GM19193 (cell line): ENCODE results near the gene KRTAP4-4.
"Not testable (repeated sequence)": the region's sequence is repeated elsewhere in the genome, so short reads cannot be mapped to it uniquely, and the experiment has no call there.

ENCODE experiments used
- POLR2A ChIP-seq: IDR thresholded peaks from 4 replicates; pipeline ENCODE4 v1.6.1; 2011; ENCODE audit not compliant: insufficient read depth, insufficient read length; ENCODE audit errors: extremely low read depth

KRTAP4-4 gene

DNA sequence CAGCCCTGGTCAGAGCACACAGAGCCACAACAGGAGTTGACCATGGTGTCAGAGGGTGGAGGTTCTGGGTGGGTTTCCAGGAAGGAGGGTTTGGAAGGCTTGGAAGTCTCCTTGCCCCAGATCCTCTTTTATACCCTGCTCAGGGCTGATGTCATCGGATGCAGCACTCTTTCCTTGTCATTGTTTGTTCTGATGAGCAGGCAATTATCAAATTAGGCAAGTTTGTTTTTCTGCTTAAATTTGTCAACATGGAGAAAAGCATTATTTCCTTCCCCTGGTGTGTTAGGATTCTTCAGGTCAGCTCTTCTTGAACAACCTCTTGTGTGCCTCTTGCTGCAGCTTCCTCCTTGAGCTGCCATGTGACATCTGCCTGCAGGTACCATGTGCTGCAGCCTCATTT, at the start of gene KRTAP4-4:
Gene KRTAP4-4, minus strand, starts transcription at position 101 of the 400 bp plus-strand sequence. Its CDS starts 57 bp downstream, at position 44.
- no peak for TF ChIP-seq POLR2A

GRCh38 chr17:41199421-41200078, 39.0 kb upstream of the KRTAP4-4 start:
- no peak for TF ChIP-seq POLR2A

GRCh38 chr17:41196068-41196467, 35.5 kb upstream of the KRTAP4-4 start:
- no peak for TF ChIP-seq POLR2A

DNA sequence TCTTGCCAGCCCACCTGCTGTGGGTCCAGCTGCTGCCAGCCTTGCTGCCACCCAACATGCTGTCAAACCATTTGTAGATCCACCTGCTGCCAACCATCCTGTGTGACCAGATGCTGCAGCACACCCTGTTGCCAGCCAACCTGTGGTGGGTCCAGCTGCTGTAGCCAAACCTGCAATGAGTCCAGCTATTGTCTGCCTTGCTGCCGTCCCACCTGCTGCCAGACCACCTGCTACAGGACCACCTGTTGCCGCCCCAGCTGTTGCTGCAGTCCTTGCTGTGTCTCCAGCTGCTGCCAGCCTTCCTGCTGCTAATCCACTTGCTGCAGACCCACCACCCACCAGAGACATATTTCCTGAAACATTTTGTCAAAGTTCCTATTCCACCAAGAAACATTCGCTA, 29.8 kb upstream of the KRTAP4-4 start:
- TF ChIP-seq POLR2A = no peak

GRCh38 chr17:41189837-41190318, 29.3 kb upstream of the KRTAP4-4 start, which contains the start of gene KRTAP9-1:
KRTAP9-1 (plus strand) TSS chr17:41189887; CDS start chr17:41189887, 0 bp downstream.
- not testable (repeated sequence) for TF ChIP-seq POLR2A

DNA sequence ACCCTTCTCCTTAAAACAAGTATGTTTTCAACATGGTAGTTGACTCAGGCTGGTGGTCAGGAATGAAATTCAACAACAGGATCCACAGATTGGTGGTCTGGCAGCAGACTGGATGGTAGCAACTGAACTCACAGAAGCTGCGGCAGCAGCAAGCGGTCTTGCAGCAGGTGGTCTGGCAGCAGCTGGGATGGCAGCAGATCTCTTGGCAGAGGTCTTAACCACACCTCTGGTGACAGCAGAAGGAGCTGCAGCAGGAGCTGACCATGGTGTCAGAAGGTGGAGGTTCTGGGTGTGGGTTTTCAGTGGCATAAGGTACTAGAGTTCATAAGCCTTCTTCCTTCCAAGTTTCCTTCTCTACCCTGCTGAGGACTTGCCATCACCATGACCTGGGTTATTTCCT, 26.3 kb upstream of the KRTAP4-4 start:
- TF ChIP-seq POLR2A = no peak

DNA sequence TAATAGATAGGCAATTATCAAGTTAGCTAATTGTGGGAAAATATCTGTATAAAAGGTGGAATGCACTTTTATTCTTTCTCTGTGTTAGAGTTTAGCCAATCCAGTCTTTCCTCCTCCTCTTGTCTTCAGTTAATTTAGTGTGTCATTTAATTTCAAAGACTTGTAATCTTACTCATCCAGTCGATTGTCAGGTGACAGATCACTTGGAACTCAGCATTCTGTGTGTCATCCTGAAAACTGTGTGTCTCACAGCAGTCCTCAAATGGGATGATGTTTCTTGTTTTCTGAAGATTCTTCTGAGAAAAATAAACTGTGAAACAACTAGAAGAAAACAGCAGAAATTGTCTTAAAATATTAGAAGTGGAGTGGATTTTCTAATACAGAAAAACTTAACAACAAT, 24.5 kb upstream of the KRTAP4-4 start:
- no peak for TF ChIP-seq POLR2A

DNA sequence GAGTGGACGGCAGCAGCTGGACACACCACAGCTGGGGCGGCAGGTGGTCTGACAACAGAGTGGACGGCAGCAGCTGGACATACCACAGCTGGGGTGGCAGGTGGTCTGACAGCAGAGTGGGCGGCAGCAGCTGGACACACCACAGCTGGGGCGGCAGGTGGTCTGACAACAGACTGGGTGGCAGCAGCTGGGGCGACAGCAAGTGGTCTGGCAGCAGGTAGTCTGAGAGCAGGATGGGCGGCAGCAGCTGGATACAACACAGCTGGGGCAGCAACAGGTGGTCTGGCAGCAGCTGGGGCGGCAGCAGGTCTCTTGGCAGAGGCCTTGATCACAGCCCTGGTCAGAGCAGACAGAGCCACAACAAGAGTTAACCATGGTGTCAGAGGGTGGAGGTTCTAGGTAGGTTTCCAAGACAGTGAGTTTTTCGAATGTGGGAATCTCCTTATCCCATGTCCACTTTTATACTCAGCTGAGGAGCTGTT, 24.0 kb upstream of the KRTAP4-4 start, which contains the start of gene KRTAP4-1:
Gene KRTAP4-1, minus strand, starts transcription at position 432 of the 482 bp plus-strand sequence. Its CDS starts 57 bp downstream, at position 375.
- TF ChIP-seq POLR2A = no peak

GRCh38 chr17:41178843-41179616, 18.5 kb upstream of the KRTAP4-4 start:
- TF ChIP-seq POLR2A = no peak

DNA sequence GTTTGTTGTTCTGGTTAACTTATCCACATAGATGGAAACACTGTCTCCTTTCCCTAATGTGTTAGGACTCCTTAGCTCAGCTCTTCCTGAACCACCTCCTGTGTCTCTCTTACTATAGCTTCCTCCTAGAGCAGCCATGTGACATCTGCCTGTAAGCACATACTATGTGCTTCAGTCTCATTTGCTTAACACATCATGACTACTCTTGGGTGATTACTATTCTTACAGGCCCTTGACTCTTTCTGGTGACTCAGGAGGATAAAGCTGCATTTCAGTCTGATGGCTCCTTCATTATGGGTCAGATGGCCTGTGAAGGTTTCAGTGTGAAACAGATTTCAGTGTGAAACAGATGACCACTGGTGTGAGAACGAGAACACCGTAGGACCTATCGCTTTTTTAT, 17.8 kb upstream of the KRTAP4-4 start:
- no peak for TF ChIP-seq POLR2A

DNA sequence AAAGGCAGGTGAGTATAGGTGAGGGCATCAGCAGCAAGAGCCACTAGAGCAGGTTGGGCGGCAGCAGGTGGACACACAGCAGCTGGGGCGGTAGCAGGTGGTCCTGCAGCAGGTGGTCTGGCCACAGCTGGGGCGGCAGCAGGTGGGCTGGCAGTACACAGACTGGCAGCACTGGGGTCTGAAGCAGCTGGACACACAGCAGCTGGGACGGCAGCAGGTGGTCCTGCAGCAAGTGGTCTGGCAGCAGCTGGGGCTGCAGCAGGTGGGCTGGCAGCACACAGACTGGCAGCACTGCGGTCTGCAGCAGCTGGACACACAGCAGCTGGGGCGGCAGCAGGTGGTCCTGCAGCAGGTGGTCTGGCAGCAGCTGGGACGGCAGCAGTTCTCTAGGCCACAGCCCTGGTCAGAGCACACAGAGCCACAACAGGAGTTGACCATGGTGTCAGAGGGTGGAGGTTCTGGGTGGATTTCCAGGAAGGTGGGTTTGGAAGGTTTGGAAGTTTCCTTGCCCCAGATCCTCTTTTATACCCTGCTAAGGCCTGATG, 17.3 kb upstream of the KRTAP4-4 start, which contains the start of gene KRTAP4-2:
Gene KRTAP4-2, minus strand, starts transcription at position 495 of the 545 bp plus-strand sequence. Its CDS starts 57 bp downstream, at position 438.
- TF ChIP-seq POLR2A = no peak

DNA sequence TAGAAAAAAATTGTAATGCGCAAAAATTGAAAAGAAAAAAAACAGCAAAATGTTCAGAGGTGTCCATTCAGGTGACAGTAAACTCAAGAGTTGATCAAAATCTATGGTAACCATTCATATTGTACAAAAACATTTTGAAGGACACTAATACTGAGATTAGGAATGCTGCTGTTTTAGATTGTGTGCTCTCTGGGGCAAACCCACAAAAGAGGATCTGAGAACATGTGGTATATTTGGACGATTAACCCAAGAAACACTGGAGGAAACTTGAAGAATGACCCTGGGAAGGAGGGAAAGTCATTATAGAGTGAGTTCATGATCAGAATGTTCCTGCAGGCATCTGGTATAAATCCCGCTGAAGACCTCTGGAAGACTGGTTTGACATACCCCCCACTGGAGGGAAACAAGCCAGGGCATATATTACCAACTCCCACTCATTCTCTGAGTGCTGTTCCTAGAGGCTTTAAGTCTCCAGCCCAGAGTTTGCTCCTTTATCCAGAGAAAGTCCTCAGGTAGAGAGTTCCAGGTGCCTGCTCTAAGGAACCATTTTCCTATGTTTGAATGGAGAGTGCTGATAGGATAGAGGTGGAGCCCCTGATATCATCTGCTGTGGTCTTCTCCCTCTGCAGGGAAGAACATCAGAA, 16.3 kb upstream of the KRTAP4-4 start:
- no peak for TF ChIP-seq POLR2A

DNA sequence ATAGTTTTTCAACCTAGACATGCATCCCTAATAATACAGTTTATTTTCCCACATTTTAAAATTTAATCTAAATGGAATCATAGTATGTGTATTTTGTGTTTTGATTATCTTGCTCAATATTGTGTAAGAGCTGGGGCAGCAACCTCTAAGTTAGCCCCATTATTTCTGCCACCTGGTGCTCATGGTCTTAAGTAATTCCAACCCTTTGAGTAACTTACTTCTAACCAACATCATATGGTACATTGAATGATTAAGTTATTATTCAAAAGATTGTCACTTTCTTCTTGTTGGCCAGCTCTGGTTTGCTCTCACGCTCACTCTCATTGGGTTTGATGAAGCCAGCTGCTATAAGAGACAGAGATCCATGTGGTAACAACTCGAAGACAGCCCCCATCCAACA, 11.3 kb upstream of the KRTAP4-4 start:
- no peak for TF ChIP-seq POLR2A

GRCh38 chr17:41168121-41168520, 7.6 kb upstream of the KRTAP4-4 start, which contains the start of gene KRTAP4-3:
KRTAP4-3 (minus strand) TSS chr17:41168221; CDS start chr17:41168172, 49 bp downstream.
- TF ChIP-seq POLR2A = no peak

GRCh38 chr17:41167561-41167960, 7.0 kb upstream of the KRTAP4-4 start:
- no peak for TF ChIP-seq POLR2A

- no peak for TF ChIP-seq POLR2A
These were observed 3.3 kb upstream of the KRTAP4-4 start for GRCh38 chr17:41163828-41164227.
